Ascending aorta (tissue), 2 donors: ENCODE data around the gene GPD1L. TPM values are rescaled to one million over a fixed set of nuclear protein-coding genes. Genes with fewer than 3 reads are reported as not detected.
"Not testable (repeated sequence)": the region's sequence is repeated elsewhere in the genome, so short reads cannot be mapped to it uniquely, and the experiment has no call there.

Experiments used
- DNase-seq, 2 donors: peaks; one replicate each; pipeline ENCODE4 v3.0.0-alpha.2; 2019; ENCODE audit warnings: low spot score in 2 of 2
- H3K27ac ChIP-seq, 2 donors: fragments of 200-600 bp; sonication (generic); one replicate each; pipeline ENCODE4 v1.5.1; 2016 to 2017; ENCODE audit warnings: mild to moderate bottlenecking in 1 of 2
- H3K27me3 ChIP-seq: fragments of 200-600 bp; sonication (generic); one replicate; pipeline ENCODE4 v1.5.1; 2017
- H3K36me3 ChIP-seq, 2 donors: fragments of 200-600 bp; sonication (generic); one replicate each; pipeline ENCODE4 v1.5.1; 2016
- H3K4me1 ChIP-seq, 2 donors: fragments of 200-600 bp; sonication (generic); one replicate each; pipeline ENCODE4 v1.5.1; 2016 to 2017; ENCODE audit warnings: mild to moderate bottlenecking in 1 of 2
- H3K4me3 ChIP-seq, 2 donors: fragments of 200-600 bp; sonication (generic); one replicate each; pipeline ENCODE4 v1.5.1; 2016 to 2017; ENCODE audit warnings: mild to moderate bottlenecking in 1 of 2
- H3K9me3 ChIP-seq, 2 donors: fragments of 200-600 bp; sonication (generic); one replicate each; pipeline ENCODE4 v1.5.1; 2016
- intact Hi-C: fragments of 100-400 bp; cut with DNase I; formaldehyde crosslinking; loops from one replicate; pipeline ENCODE4 v1.15.1; 2023
- total RNA-seq: library from RNA; depleted of rRNA; stranded (reverse); fragments of >200 nt; gene quantifications from one replicate; pipeline ENCODE4 v1.1.0, GENCODE V29; 2016
- TF ChIP-seq, protein P1 (sequence below), 3 experiments: fragments of 200-600 bp in 2 of 3; fragments of 450-650 bp in 1 of 3; sonication (generic) in 2 of 3; IDR thresholded peaks; one replicate each; pipeline ENCODE4 v1.5.1; 2016 to 2019; ENCODE audit warnings: antibody characterized with exemption in 3 of 3, mild to moderate bottlenecking in 1 of 3, moderate library complexity in 1 of 3

The GPD1L gene
- total RNA-seq, 1 donor from 2014 or later, result 14.4 TPM

DNA sequence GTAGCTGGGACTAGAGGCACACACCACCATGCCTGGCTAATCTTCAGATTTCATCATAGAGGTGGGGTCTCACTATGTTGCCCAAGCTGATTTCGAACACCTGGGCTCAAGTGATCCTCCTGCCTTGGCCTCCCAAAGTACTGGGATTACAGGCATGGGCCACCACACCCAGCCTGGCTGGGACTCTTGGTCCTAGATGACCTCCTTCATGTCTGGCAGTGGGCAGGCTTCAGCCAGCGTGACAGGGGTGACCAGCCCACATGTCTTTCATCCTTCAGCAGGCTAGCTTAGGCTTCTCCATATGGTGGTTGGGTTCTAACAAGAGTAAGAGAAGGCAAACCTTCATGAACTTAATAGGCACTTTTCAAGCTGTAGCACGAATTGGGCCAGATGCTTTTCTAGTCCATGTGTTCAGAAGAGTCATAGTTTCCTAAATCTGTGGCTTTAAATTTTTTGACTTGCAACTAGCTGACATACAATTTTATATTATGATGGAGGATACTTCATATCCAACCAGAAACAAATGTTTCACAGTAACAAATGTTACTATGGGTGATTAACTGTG lies 7.6 kb downstream of the GPD1L start:
- H3K27me3 ChIP-seq, result no peaks in the 10 kb centered on the region
- peaks cover 0 to 11% of the 10 kb centered on the region in 2 donors for H3K4me1 ChIP-seq
- H3K4me3 ChIP-seq, result no peak overlapping the region
- TF ChIP-seq, protein P1, sequence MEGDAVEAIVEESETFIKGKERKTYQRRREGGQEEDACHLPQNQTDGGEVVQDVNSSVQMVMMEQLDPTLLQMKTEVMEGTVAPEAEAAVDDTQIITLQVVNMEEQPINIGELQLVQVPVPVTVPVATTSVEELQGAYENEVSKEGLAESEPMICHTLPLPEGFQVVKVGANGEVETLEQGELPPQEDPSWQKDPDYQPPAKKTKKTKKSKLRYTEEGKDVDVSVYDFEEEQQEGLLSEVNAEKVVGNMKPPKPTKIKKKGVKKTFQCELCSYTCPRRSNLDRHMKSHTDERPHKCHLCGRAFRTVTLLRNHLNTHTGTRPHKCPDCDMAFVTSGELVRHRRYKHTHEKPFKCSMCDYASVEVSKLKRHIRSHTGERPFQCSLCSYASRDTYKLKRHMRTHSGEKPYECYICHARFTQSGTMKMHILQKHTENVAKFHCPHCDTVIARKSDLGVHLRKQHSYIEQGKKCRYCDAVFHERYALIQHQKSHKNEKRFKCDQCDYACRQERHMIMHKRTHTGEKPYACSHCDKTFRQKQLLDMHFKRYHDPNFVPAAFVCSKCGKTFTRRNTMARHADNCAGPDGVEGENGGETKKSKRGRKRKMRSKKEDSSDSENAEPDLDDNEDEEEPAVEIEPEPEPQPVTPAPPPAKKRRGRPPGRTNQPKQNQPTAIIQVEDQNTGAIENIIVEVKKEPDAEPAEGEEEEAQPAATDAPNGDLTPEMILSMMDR (IDR thresholded peaks at IDR 0.05), result no peak
- DNase-seq, result no peak
- H3K36me3 ChIP-seq, result no peaks in the 10 kb centered on the region
- no peaks in the 10 kb centered on the region for H3K9me3 ChIP-seq
- intact Hi-C loops, result no loop called here
- no peak overlapping the region for H3K27ac ChIP-seq

DNA sequence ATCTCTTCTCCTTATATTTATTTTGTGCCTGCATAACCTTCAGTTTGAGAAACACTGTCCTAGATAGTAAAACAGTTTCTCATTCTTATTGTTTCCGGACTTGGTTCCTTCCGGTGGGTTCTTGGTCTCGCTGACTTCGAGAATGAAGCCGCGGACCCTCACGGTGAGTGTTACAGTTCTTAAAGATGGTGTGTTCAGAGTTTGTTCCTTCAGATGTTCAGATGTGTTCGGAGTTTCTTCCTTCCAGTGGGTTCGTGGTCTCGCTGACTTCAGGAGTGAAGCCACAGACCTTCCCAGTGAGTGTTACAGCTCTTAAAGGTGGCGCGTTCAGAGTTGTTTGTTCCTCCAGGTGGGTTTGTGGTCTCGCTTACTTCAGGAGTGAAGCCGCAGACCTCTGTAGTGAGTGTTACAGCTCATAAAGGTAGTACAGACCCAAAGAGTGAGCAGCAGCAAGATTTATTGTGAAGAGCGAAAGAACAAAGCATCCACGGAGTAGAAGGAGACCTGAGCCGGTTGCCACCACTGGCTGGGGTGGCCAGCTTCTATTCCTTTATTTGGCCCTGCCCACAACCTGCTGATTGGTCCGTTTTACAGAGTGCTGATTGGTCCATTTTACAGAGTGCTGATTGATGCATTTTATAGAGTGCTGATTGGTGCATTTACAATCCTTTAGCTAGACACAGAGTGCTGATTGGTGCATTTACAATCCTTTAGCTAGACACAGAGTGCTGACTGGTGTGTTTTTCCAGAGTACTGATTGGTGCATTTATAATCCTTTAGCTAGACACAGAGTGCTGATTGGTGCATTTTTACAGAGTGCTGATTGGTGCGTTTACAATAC lies 8.3 kb downstream of the GPD1L start:
- H3K9me3 ChIP-seq, H3K27me3 ChIP-seq, H3K4me1 ChIP-seq, intact Hi-C loops, DNase-seq, H3K4me3 ChIP-seq, H3K36me3 ChIP-seq, H3K27ac ChIP-seq: not testable (repeated sequence)

DNA sequence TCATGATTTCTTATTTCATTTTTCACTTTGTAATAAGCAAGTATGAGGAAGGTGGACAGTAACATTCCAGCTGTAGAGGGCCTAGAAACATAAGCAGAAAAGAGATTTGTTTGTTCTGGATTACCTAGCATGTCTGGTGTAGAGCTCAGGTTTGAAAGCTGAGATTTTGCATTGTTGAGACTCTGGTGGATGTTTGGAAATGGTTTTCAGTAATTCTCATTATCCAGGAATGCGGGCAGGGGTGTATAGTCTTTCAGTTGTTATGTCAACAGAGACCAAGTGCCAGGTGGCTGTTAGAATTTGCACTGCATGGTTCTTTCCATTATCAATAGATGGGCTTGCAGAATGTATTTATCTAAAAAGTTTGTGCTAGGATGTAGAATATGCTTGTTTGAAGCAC lies 10.9 kb downstream of the GPD1L start:
- TF ChIP-seq, protein P1 (IDR thresholded peaks at IDR 0.05), result no peak
- Histone ChIP-seq H3K4me1 (no peaks in the 10 kb centered on the region), H3K36me3 (no peaks in the 10 kb centered on the region), H3K4me3 (no peak overlapping the region), H3K27ac (no peak overlapping the region), H3K9me3 (no peaks in the 10 kb centered on the region), H3K27me3 (no peaks in the 10 kb centered on the region)
- DNase-seq, result no peak
- intact Hi-C loops, result no loop called here

DNA sequence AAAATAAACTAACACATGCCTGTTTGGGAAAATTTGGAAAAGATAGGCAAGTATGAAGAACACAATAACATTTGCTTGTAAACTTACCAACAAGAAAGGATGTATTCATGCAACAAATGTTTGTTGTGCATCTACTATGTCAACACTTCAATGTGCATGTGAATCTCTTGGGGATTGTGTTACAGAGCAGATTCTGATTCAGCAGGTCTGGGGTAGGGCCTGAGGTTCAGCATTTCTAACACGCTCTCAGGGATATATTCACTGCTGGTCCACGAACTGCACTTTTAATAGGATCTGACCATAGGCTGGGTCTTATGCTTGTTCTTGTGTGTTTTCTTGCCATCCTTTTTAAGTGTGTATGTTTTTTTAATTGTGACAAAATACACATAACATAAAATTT lies 11.8 kb downstream of the GPD1L start:
- Histone ChIP-seq H3K4me1 (no peaks in the 10 kb centered on the region), H3K27me3 (no peaks in the 10 kb centered on the region), H3K27ac (no peak overlapping the region), H3K36me3 (no peaks in the 10 kb centered on the region), H3K9me3 (no peaks in the 10 kb centered on the region), H3K4me3 (no peak overlapping the region)
- TF ChIP-seq, protein P1 (IDR thresholded peaks at IDR 0.05), result no peak
- intact Hi-C loops, result no loop called here
- no peak for DNase-seq

DNA sequence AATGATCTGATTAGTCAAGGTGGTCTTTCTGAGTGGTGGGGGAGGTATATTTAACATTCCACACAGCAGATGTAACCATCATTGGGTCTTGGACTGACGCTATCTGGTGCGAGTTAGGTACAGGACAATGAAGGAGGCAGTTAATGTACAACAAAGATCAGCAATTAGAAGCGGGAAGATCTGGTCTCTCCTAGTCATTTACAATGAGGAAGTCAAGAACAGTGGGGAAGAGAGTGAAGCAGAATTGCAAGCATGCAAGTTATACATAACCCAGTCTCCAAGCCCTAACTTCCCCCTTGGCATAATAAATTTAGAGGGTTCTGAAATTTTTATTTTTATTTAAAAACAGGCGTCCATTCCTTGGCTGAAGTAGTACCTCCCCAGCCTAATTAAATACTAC lies 14.1 kb downstream of the GPD1L start:
- intact Hi-C loops, result no loop called here
- no peak for DNase-seq
- Histone ChIP-seq H3K9me3 (no peaks in the 10 kb centered on the region), H3K4me1 (no peaks in the 10 kb centered on the region), H3K4me3 (no peak overlapping the region), H3K27ac (no peak overlapping the region), H3K36me3 (no peaks in the 10 kb centered on the region), H3K27me3 (no peaks in the 10 kb centered on the region)
- TF ChIP-seq, protein P1 (IDR thresholded peaks at IDR 0.05), result no peak

DNA sequence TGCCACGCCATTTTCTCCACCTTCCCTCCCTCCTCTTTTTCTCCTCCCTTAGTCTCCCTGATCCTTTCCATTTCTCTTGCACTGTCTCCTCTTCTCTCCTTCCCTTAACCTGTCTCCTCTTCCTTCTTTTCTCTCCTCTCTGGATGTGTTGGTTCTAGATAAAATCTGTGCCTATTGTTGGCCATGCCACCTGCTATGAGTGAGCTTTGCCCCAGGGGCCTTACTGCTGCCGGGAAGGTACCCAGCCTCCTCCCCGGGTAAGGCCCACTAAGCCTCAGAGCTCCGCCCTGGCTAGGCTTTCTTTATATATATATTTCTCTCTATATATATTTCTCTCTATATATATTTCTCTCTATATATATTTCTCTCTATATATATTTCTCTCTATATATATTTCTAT lies 14.7 kb downstream of the GPD1L start:
- intact Hi-C loops, result no loop called here
- no peaks in the 10 kb centered on the region for H3K36me3 ChIP-seq
- no peak overlapping the region for H3K27ac ChIP-seq
- no peaks in the 10 kb centered on the region for H3K4me1 ChIP-seq
- no peak overlapping the region for H3K4me3 ChIP-seq
- no peak for DNase-seq
- H3K27me3 ChIP-seq, result no peaks in the 10 kb centered on the region
- TF ChIP-seq, protein P1 (IDR thresholded peaks at IDR 0.05), result no peak
- no peaks in the 10 kb centered on the region for H3K9me3 ChIP-seq
